ENCODE data around the gene FOXQ1. TPM values are rescaled to one million over a fixed set of nuclear protein-coding genes. Genes with fewer than 3 reads are reported as not detected.

Gene FOXQ1
- total and polyA plus RNA-seq, 2 of the 13 experiments (the other 11 are each of a cell fraction or from before 2014, with no cell fraction given), result 35.2 to 39.8 TPM

DNA sequence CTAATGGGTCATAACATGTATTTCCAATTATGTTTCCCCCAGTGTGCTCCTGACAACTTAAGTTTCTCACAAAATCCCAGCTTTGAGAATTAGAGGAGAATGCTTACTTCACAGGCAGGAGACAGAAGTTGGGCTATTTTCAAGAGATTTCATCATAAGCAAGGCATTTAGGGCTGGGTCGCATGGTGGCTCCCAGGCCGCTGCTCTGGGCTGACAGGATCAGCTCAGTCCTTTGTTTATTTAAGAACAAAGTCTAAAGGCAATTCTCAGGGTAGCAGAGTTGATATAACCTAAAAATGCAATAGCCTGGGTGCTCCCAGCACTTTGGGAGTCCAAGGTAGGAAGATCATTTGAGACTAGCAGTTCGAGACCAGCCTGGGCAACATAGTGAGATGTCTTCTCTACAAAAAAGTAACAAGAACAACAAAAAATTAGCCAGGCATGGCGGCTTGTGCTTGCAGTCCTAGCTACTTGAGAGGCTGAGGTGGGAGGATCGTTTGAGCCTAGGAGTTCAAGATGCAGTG is 10.9 kb downstream of the FOXQ1 start (continued):
- TF ChIP-seq THRA (CRISPR knock-in tag; IDR thresholded peaks at IDR 0.05; ENCODE audit: borderline replicate concordance) (peak; percentile 45; the same call in 1 of the 2 replicates), PATZ1 (CRISPR knock-in tag; IDR thresholded peaks at IDR 0.05) (peak; percentile 73; the same call in 1 of the 2 replicates), ZNF749 (CRISPR knock-in tag; IDR thresholded peaks at IDR 0.05; ENCODE audit: borderline replicate concordance) (no peak), NR2F6 (IDR thresholded peaks at IDR 0.05) (peak; percentile 57), NR2F6 (CRISPR knock-in tag; IDR thresholded peaks at IDR 0.05) (peak; percentile 55; the same call in 1 of the 2 replicates), ZNF547 (CRISPR knock-in tag; IDR thresholded peaks at IDR 0.05) (no peak), ZNF800 (CRISPR knock-in tag; IDR thresholded peaks at IDR 0.05) (peak; percentile 64; the same call in 1 of the 2 replicates), NR1H2 (CRISPR knock-in tag; IDR thresholded peaks at IDR 0.05; ENCODE audit: borderline replicate concordance, low read depth) (no peak), ZFP37 (CRISPR knock-in tag; IDR thresholded peaks at IDR 0.05; ENCODE audit: borderline replicate concordance) (no peak), ZSCAN21 (CRISPR knock-in tag; IDR thresholded peaks at IDR 0.05; ENCODE audit: borderline replicate concordance) (peak; percentile 90), MBD4 (IDR thresholded peaks at IDR 0.05; ENCODE audit: borderline replicate concordance, low read length) (no peak), TP53 (CRISPR knock-in tag; conservative IDR thresholded peaks at IDR 0.05) (0 out of 2 replicates have a peak, but pooled peaks have one; percentile 27), ZNF24 (IDR thresholded peaks at IDR 0.05) (peak; percentile 58; the same call in 1 of the 2 replicates), MAFF (IDR thresholded peaks at IDR 0.05; ENCODE audit: low read depth, low read length) (no peak), CHD4 (IDR thresholded peaks at IDR 0.05; ENCODE audit: borderline replicate concordance, low read length) (peak; percentile 84), FOXK1 (CRISPR knock-in tag; IDR thresholded peaks at IDR 0.05; ENCODE audit: borderline replicate concordance, low read depth) (peak; percentile 43; the same call in 1 of the 2 replicates), RXRA (CRISPR knock-in tag; IDR thresholded peaks at IDR 0.05) (peak; percentile 37; the same call in 1 of the 2 replicates), BCL6 (CRISPR knock-in tag; IDR thresholded peaks at IDR 0.05) (peak; percentile 66), ARNT2 (CRISPR knock-in tag; IDR thresholded peaks at IDR 0.05; ENCODE audit: low read depth) (peak; percentile 66; the same call in 1 of the 2 replicates), ATF7-NPFF (CRISPR knock-in tag; IDR thresholded peaks at IDR 0.05; ENCODE audit: low read depth) (no peak), HNF4A (CRISPR knock-in tag; IDR thresholded peaks at IDR 0.05) (peak; percentile 90), THAP11 (CRISPR knock-in tag; IDR thresholded peaks at IDR 0.05) (peak; percentile 59; the same call in 1 of the 2 replicates), YEATS4 (CRISPR knock-in tag; IDR thresholded peaks at IDR 0.05; ENCODE audit: borderline replicate concordance) (0 out of 2 replicates have a peak, but pooled peaks have one; percentile 58), CCDC6 (CRISPR knock-in tag; IDR thresholded peaks at IDR 0.05) (peak; percentile 54), ZNF543 (CRISPR knock-in tag; IDR thresholded peaks at IDR 0.05) (no peak), CEBPG (CRISPR knock-in tag; IDR thresholded peaks at IDR 0.05) (peak; percentile 94)
